ENCODE results near the gene ZNF398.
"Not testable (repeated sequence)": the region's sequence is repeated elsewhere in the genome, so short reads cannot be mapped to it uniquely, and the experiment has no call there.

ZNF398 gene

GRCh38 chr7:149197675-149198074, 50.4 kb downstream of the ZNF398 start:
- no peak for DNase-seq (ENCODE audit: low spot score)

- DNase-seq (ENCODE audit: low spot score), result no peak
These were observed 51.0 kb downstream of the ZNF398 start for GRCh38 chr7:149198161-149198816.

GRCh38 chr7:149199234-149199995, 52.2 kb downstream of the ZNF398 start:
- no peak for DNase-seq (ENCODE audit: low spot score)

- peak; percentile 48 for DNase-seq (ENCODE audit: low spot score)
These were observed 55.6 kb downstream of the ZNF398 start for GRCh38 chr7:149202831-149203231.

- DNase-seq (ENCODE audit: low spot score), result no peak
These were observed 58.6 kb downstream of the ZNF398 start for GRCh38 chr7:149205690-149206381.

GRCh38 chr7:149207324-149208035, 60.2 kb downstream of the ZNF398 start:
- no peak for DNase-seq (ENCODE audit: low spot score)

- peak; percentile 76 for DNase-seq (ENCODE audit: low spot score)
These were observed 62.4 kb downstream of the ZNF398 start for GRCh38 chr7:149209518-149210269.

- no peak for DNase-seq (ENCODE audit: low spot score)
These were observed 63.3 kb downstream of the ZNF398 start for GRCh38 chr7:149210551-149210950.

GRCh38 chr7:149214020-149214720, 66.9 kb downstream of the ZNF398 start:
- no peak for DNase-seq (ENCODE audit: low spot score)

GRCh38 chr7:149216402-149216801, 69.1 kb downstream of the ZNF398 start:
- DNase-seq (ENCODE audit: low spot score), result no peak

GRCh38 chr7:149217570-149217969, 70.3 kb downstream of the ZNF398 start:
- no peak for DNase-seq (ENCODE audit: low spot score)

- no peak for DNase-seq (ENCODE audit: low spot score)
These were observed 71.5 kb downstream of the ZNF398 start for GRCh38 chr7:149218469-149219420.

GRCh38 chr7:149220534-149220933, 73.3 kb downstream of the ZNF398 start:
- DNase-seq (ENCODE audit: low spot score), result peak; percentile 93

GRCh38 chr7:149223176-149223575, 75.9 kb downstream of the ZNF398 start:
- no peak for DNase-seq (ENCODE audit: low spot score)

GRCh38 chr7:149223761-149224160, 76.5 kb downstream of the ZNF398 start:
- DNase-seq (ENCODE audit: low spot score), result no peak

GRCh38 chr7:149224352-149224751, 77.1 kb downstream of the ZNF398 start:
- DNase-seq (ENCODE audit: low spot score), result no peak

- DNase-seq (ENCODE audit: low spot score), result no peak
These were observed 77.9 kb downstream of the ZNF398 start for GRCh38 chr7:149225106-149225505.

GRCh38 chr7:149225656-149226055, 78.4 kb downstream of the ZNF398 start:
- DNase-seq (ENCODE audit: low spot score), result no peak

GRCh38 chr7:149226366-149226765, 79.1 kb downstream of the ZNF398 start:
- not testable (repeated sequence) for DNase-seq (ENCODE audit: low spot score)

All from kidney tubule cell (primary cell).